HG03354 (cell line): ENCODE results near the gene LCA5.
"Not testable (repeated sequence)": the region's sequence is repeated elsewhere in the genome, so short reads cannot be mapped to it uniquely, and the experiment has no call there.

ENCODE experiments used
- ATAC-seq: cut with Tn5 transposase; IDR thresholded peaks from one replicate; pipeline ENCODE4 v1.9.1; 2021; ENCODE audit warnings: mild to moderate bottlenecking; ENCODE audit not compliant: unreplicated experiment, poor library complexity, severe bottlenecking

The LCA5 gene

GRCh38 chr6:79543411-79543810 is 6.2 kb upstream of the LCA5 start:
- ATAC-seq = no peak

- no peak for ATAC-seq
Observed at GRCh38 chr6:79538106-79538971, 1.1 kb upstream of the LCA5 start.

GRCh38 chr6:79536585-79536953 is 661 bp downstream of the LCA5 start:
- ATAC-seq = no peak

- ATAC-seq = not testable (repeated sequence)
Observed at GRCh38 chr6:79529567-79529966, 7.7 kb downstream of the LCA5 start.

GRCh38 chr6:79526897-79527296 is 10.3 kb downstream of the LCA5 start:
- no peak for ATAC-seq

GRCh38 chr6:79525272-79526100 is 11.7 kb downstream of the LCA5 start:
- ATAC-seq = no peak

- ATAC-seq = no peak
Observed at GRCh38 chr6:79524065-79524464, 13.2 kb downstream of the LCA5 start.

GRCh38 chr6:79522609-79523008 is 14.6 kb downstream of the LCA5 start:
- no peak for ATAC-seq

GRCh38 chr6:79520534-79520933 is 16.7 kb downstream of the LCA5 start:
- no peak for ATAC-seq

- no peak for ATAC-seq
Observed at GRCh38 chr6:79518842-79519241, 18.4 kb downstream of the LCA5 start.

GRCh38 chr6:79515436-79515835 is 21.8 kb downstream of the LCA5 start:
- no peak for ATAC-seq

GRCh38 chr6:79513111-79513510 is 24.1 kb downstream of the LCA5 start:
- ATAC-seq = no peak

GRCh38 chr6:79512014-79512413 is 25.2 kb downstream of the LCA5 start:
- no peak for ATAC-seq

- ATAC-seq = no peak
Observed at GRCh38 chr6:79510707-79511106, 26.5 kb downstream of the LCA5 start.

- no peak for ATAC-seq
Observed at GRCh38 chr6:79506251-79506650, 31.0 kb downstream of the LCA5 start.

GRCh38 chr6:79504372-79504771 is 32.9 kb downstream of the LCA5 start:
- no peak for ATAC-seq

GRCh38 chr6:79498842-79499241 is 38.4 kb downstream of the LCA5 start:
- ATAC-seq = no peak

GRCh38 chr6:79495246-79495645 is 42.0 kb downstream of the LCA5 start:
- no peak for ATAC-seq

- no peak for ATAC-seq
Observed at GRCh38 chr6:79494841-79495240, 42.4 kb downstream of the LCA5 start.

GRCh38 chr6:79470728-79471127 is 66.5 kb downstream of the LCA5 start:
- no peak for ATAC-seq
